Measurements from ENCODE around the gene ATP6V0E2. TPM values are rescaled to one million over a fixed set of nuclear protein-coding genes. Genes with fewer than 3 reads are reported as not detected.
A peak's percentile ranks its signal among the peaks of the same experiment; 100 is the strongest.

ATP6V0E2 gene
- total RNA-seq, 1 experiment from 2014 or later: 19.0 TPM

- WGBS (ENCODE audit: extremely low coverage, insufficient read length, low lambda C conversion rate): no CpG with 5 or more reads among the region's 19 CpGs
- H3K4me1 Mint-ChIP-seq: peaks cover 21 to 25% of the 10 kb centered on the region in 2 experiments
- no peak overlapping the region for H3K23ac ChIP-seq (ENCODE audit: insufficient read length, low read depth, low read length)
- no peaks in the 10 kb centered on the region for H3K27me3 ChIP-seq (ENCODE audit: insufficient read depth, low read length)
- H3K9me3 ChIP-seq (ENCODE audit: control insufficient read depth, low read depth, low read length): no peaks in the 10 kb centered on the region
- no peak overlapping the region for H3K56ac ChIP-seq (ENCODE audit: insufficient read length, low read depth, low read length)
- no peaks in the 10 kb centered on the region for H3K79me1 ChIP-seq (ENCODE audit: insufficient read depth, low read depth, low read length, poor library complexity, severe bottlenecking)
- no peaks in the 10 kb centered on the region for H3K23me2 ChIP-seq (ENCODE audit: insufficient read length, low read depth, low read length, poor library complexity, severe bottlenecking)
- no peak overlapping the region for H4K5ac ChIP-seq (ENCODE audit: insufficient read length, low read depth, low read length)
- H3K27ac ChIP-seq (ENCODE audit: insufficient read length, low read depth, low read length): no peak overlapping the region
- H2BK12ac ChIP-seq (ENCODE audit: insufficient read length, low read depth, low read length): no peak overlapping the region
- no peaks in the 10 kb centered on the region; a peak in 1 of 7 replicates for H3K36me3 Mint-ChIP-seq (ENCODE audit: insufficient read depth in 1 of 3, low read depth in 3 of 3)
- H3K4me2 ChIP-seq (ENCODE audit: insufficient read depth, insufficient read length, low read length): no peak overlapping the region
- H3K18ac ChIP-seq (ENCODE audit: insufficient read length, low read depth, low read length): no peak overlapping the region
- H3K4ac ChIP-seq (ENCODE audit: low read depth, low read length): no peak overlapping the region
- H3K27me3 Mint-ChIP-seq (ENCODE audit: low read depth): peaks cover 23% of the 10 kb centered on the region
- H3K9ac ChIP-seq (ENCODE audit: extremely low read depth, insufficient read length, low read length): no peak overlapping the region
- no peak overlapping the region for H3T11ph ChIP-seq (ENCODE audit: low read length)
- H3K79me2 ChIP-seq (ENCODE audit: insufficient read depth, low read length): no peaks in the 10 kb centered on the region
- no peaks in the 10 kb centered on the region for H3K4me1 ChIP-seq (ENCODE audit: insufficient read depth, low read length)
- TF ChIP-seq CTCF (conservative IDR thresholded peaks at IDR 0.05): no peak
- H4K91ac ChIP-seq (ENCODE audit: insufficient read length, low read depth, low read length): no peak overlapping the region
- H2BK20ac ChIP-seq (ENCODE audit: low read depth, low read length, poor library complexity, severe bottlenecking): no peak overlapping the region
- no peak overlapping the region for H4K8ac ChIP-seq (replicated peaks; ENCODE audit: insufficient read length, low read depth, low read length)
- H2AFZ ChIP-seq (ENCODE audit: low read length): no peak overlapping the region
- no peak overlapping the region; the same call in 1 of the 2 replicates for H3K14ac ChIP-seq (ENCODE audit: insufficient read depth, low read length)
- H2BK120ac ChIP-seq (ENCODE audit: low read depth, low read length, poor library complexity, severe bottlenecking): no peak overlapping the region
- H3K9me3 Mint-ChIP-seq: no peaks in the 10 kb centered on the region
- peak; percentile 18 for DNase-seq
- no peak overlapping the region for H3K4me3 Mint-ChIP-seq
- no peak overlapping the region for H2BK15ac ChIP-seq (ENCODE audit: low read depth, low read length)
- no peak overlapping the region for H2BK5ac ChIP-seq (ENCODE audit: insufficient read length, low read length)
- H3K27ac Mint-ChIP-seq: no peak overlapping the region
- no peaks in the 10 kb centered on the region for H4K20me1 ChIP-seq (ENCODE audit: control insufficient read depth, insufficient read depth, insufficient read length)
- no peak overlapping the region for H2AK5ac ChIP-seq (ENCODE audit: insufficient read length, low read length)
These were observed 7.8 kb downstream of the ATP6V0E2 start for GRCh38 chr7:149881328-149882247.
